Effector CD8-positive, alpha-beta T cell (primary cell): Measurements from ENCODE around the gene GUCY1A2.

Experiments used
- DNase-seq: peaks from one replicate; lab custom pipeline; 2025; lab: John Stamatoyannopoulos, UW

Gene GUCY1A2

DNA sequence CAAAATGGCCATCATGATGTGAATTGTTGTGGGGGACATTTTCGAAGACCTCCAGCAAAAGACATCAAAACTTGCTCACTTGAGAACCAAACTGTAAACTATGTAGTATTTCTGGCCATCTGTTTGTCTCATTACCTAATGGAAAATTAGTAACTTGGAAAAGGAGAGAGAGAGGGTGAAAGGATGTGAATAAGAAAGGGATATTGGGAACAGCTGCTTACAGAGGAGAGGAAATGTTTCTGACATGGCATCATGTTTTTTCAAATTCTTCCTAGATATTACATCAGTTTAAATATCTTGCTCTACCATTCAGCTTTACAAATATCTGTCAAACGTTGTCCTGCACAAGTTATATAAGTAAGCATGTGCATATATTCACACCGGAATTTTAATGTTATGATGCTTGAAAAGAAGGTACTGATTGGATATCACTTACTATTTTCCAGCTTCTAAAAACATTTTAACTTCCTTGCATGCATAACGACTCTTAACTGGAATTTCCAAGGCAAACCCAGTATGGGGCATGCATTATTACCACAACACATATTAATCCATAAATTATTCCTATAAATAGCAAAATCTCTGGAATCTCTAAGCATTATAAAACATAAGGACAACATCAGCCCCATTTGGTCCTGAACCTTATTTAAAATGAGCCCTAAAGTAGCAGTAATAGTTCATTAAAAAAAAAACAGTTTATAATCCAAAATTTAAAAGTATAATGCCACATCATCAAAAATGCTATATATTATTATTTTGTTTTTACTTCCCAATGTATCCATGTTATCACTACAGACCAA is 20.0 kb downstream of the GUCY1A2 start:
- no peak for DNase-seq

DNA sequence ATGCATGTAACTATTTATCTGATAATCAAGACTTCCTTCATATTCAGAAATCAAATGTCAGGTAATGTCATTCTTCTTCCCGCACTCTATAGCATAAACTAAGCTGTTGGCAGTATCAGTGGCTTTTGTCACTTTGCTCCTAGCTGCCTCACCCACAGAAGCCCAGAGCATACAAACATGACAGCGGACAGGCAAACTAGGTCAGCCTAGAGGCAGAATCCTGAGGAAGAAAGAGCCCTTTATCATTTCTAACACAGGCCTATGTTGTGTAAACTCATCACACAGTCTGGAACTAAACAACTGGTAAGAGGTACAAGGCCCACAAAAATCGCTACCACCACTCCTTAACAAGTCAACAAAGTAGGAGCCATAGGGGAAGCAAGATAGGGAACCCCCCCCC is 21.0 kb downstream of the GUCY1A2 start:
- no peak for DNase-seq

DNA sequence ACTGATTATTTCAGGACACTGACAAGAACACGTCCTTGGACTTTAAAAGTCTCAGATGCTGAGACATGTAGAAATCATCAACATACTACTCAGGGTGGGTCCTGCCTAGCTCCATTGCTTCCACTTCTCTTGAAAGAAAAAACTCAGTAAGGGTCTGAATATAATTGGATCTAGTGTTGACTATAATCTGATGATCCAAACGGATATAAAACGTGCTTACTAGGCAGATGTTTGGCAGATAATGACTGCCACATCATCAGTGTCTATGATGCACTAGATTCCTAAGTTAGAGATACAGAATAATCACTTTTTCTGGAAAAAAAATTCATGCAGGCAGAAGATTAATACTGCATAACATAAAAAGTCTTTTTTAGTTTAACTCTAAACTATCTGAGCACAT is 21.6 kb downstream of the GUCY1A2 start:
- no peak for DNase-seq

DNA sequence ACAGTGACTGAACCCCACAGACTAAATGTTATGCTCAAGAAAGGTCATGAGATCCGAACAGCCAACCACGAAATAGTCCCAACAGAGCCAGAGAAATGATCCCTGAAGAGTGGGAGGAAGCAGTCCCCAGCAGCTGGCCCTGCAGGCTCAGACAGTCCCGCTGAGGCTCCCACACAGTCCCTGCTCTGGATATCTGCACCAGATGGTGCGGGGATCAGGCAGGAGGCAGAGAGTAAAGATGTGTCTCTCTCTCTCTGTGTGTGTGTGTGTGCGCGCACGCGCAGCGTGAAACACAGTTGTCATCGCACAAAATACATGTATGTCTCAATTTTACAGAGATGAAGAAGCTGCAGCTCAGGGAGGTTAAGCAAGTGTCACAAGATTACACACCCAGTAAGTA is 27.9 kb downstream of the GUCY1A2 start:
- DNase-seq = no peak

DNA sequence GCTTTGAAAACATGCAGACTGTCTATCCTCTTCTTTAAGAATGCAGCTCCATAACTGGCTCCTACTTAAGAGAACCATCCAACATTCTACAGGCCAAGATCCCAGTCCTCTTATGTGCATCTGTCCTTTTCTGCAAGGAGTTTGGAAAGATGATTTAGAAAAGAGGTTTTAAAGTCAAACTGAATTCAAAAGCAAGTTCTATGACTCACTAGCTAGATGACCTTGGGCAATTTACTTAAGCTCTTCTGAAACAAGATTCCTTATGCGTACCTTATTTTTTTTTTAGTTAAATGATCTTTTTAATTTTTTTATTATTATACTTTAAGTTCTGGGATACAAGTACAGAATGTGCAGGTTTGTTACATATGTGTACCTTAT is 29.2 kb downstream of the GUCY1A2 start:
- no peak for DNase-seq

DNA sequence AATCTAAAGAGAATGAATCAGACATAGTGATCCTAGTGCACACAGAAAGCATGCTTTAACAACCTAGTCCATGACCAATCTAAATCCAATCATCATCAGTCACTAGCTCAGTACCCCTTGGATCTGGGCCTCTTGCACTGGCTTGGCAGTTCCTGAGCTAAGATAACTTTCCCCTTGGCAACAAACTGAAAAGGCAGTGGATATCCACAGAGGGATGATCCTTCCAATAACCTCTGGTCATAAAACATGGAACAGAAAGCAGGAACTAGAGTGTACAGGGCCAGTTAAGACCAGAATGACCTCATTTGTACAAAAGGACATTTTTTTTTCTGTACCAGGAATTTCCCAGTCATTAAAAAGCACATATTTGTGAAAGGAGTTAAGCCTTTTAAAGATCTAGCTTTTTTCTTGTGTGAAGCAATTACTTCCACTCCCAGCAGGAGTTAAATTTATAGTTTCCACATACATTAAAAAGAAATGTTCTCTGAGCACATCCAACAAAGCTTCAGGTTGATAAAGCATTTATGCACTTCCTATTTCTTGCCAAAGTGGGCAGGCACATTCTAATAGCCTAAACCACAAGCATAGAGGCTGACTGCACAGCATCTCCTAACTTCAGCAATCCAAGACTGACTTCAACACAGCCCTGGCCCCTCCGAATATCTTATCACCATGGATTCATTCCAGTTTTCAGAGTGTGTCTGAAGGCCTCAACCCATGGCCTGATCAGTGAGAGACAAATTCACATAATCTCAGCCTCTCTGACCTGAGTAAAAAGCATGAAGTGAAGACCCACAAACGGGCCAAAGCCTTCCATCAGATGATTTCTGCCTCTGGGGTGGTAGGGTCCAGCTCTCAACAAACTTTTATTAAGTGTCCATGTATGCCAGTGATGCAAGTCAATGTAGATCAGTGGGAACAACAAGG is 29.9 kb downstream of the GUCY1A2 start:
- no peak for DNase-seq

DNA sequence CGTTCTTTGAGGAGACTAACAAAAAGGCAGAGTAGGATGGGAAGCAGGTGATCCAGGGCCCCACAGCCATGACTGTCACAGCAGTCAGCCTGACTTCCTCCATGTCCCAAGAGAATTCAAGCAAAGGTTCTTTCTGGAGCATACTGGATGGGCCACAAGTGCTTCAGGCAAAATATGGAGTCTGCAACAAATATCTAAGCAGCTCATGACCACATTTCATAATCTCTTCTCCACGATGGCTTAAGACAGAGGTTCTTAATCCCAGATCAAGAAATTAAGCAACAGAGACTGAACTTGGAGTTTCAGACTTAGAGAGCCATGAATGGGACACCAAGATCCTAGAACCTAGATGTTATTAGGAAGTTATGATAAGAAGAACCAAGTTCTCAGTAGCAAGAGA is 31.6 kb downstream of the GUCY1A2 start:
- DNase-seq = no peak

DNA sequence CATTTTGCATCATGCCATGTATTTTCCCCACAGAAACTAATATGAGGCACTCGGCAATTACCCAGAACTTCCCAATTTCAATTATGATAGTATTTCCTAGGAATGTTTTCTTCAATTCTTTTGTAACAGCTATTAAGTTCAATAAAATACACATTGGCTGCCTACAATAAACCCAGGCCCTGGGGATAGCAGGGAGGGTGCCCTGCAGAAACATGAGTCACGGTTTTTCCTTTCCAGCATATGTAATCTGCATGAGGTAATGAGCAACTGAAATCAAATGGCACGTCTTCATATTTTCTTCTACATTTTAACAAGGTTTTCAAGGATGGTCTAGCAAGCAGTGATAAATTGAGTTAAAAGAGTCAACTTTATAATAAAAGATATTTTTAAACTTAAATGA is 32.0 kb downstream of the GUCY1A2 start:
- DNase-seq = no peak

DNA sequence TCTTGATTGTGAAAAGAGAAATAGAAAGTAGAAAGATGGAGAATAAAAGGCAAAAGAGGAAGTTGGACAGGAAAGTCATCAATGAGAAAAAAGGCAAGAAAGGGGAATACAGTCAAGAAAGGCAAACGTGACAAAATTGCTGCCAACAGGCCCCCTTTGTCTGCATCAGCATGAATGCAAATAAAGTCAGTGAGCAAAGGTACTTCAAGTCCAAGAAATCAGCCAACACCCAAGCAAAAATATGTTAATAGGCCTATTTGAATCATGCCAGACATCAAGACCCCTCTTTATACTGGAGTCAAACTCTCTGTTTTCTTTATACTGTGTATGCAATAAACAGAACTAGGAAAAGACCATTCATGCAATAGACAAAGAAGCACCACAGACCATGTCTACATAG is 34.3 kb downstream of the GUCY1A2 start:
- DNase-seq = no peak

DNA sequence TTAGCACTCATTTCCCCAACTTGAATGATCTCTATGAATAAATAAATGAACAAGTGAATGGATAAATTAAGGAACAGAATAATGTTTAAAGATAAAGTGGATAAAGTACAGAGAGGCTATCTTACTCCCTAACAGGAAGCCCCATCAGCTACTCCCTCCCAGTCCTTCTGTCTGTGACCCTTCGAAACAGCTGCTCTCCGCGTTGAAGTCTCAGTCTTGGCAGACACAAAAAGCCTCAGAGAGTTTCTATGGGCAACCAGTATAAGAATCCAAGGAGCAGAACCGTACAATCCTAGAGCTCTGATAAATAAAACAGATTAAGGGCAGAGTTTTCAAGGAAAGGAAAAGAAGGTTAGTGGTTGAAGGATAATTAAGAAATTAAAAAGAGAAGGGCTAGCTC is 35.0 kb downstream of the GUCY1A2 start:
- no peak for DNase-seq

DNA sequence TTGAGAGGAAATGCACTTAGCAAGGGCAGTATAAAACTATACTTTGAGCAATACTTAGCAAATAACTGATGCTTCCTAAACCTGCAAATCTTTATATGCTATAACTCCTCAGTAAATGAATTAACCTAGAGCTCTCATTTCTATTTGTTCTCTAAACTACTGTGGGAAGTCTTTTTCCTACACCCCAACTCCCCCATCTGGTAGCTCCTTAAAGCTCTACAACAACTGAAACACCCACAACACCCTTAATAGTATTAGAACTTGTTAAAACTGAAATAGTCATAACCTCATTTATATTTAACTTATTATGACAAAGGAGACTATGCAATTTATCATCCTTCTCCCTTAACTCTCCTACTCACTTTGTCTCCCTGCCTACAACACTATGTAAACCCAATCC is 43.4 kb downstream of the GUCY1A2 start:
- DNase-seq = no peak

DNA sequence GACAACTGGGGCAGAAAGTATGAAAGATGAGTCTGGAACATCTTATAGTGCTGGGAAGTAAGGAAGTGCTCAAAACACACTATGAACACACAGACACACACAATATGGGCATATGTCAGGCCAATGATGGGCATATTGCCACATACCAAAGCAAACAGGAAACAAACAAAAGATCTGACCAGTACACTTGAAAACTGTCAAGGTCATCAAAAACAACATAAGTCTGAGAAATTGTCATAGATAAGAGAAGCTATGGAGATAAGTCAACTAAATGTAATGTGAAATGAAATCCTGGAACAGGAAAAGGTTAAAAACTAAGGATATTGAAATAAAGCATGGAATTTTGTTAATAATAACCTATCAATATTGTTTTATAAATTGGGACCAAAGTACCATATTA is 46.4 kb downstream of the GUCY1A2 start:
- DNase-seq = no peak

DNA sequence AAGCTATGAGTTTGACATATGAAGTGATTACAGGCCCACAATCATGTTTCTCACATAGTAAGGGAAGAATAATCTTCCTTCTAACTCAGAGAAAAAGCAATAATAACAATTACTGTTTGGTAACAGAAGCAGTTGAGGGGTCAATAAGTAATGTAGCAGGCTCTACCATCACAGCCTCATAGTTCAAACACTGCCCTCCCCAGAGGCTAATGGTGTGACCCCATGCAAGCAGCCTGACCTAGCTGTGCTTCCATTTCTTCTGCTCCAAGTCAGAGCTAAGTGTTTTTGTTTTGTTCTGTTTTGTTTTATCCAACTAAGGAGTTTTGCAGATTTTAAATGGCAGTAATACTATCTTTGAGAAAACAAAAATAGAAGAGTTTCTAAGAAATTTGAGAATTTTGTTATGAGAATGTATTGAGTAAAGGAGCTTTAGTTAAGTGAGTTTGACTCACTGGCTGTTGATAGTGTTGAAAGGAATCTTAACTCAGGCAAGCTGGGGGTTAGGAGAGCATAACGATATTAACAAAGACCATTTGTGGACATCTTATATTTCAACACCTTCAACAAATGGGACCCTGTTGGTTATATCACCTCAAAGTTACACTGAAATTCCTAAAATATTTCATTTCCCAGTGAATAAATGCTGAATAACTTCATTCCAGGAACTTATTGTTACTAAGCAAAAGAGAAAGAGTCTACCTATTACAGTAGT is 48.5 kb downstream of the GUCY1A2 start:
- no peak for DNase-seq

DNA sequence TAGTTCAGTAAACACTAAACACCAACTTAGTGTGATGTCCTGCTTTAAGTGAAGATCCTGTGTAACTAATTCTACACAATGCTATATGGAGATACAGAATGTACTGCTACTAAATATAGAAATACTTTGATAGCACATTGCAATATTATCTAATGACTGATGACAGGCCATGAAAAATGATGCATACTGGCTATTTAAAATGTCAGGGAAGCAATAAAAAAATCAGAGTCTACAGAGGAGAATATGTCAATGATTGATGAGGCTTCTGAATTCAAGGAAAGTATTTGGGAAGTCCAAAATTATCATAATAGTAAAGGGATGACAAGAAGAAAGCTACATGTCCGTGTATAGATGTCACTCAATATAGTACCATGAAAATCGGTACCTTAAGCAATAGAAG is 55.3 kb downstream of the GUCY1A2 start:
- no peak for DNase-seq

DNA sequence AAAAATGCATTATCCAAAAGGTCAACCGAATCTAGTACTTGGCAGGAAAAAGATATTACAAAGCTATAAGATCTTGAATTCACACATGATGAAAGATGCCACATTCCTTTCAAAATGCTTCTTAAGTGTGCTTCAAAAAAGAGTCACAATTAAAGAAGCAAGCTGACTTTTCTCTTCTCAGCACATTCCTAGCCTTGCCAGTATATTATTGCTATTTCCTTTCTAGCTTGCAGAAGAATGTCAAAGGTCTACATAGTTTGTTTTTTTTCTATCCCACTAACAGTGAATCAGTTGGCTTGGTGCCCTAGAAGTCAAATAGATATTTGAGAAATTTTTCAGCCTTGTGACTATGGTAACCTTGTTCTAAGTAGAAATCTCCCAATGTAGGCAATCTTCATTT is 56.8 kb downstream of the GUCY1A2 start:
- no peak for DNase-seq

DNA sequence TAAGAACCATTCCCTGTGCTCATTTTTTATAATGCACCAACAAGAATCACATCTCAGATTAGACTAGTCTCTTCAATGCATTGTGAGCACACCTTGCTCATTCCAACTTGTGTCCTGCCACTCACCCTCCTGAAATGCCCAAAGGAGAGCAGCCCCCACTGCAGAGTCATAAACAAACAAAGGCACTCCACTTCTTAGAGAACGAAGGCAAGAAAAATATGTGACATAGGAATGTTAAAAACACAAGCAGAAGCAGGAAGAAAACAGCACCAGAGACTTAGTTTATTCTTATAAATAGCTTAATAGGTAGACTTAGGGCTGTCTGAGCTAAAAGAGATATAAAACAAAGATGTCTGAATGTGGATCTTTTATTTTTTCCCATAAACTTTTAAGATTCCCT is 57.2 kb downstream of the GUCY1A2 start:
- DNase-seq = no peak

DNA sequence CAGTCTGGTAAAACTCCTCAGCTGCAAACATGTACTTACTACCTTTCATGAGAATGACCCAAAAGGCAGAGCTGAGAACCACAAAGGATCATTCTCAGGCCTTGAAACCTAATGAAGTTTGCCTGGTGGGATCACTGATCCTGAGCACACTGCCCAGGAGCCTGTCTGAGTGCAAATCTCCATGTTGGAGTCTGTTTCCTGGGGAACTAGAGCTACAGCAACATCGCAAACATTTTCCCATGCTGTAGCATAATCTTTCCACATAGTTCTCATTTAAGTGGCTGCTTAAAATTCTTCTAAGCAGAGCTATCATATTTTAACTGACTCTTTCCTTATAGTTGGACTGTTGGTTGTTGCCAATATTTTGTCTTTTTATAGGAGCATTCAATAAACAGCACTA is 58.5 kb downstream of the GUCY1A2 start:
- DNase-seq = no peak

DNA sequence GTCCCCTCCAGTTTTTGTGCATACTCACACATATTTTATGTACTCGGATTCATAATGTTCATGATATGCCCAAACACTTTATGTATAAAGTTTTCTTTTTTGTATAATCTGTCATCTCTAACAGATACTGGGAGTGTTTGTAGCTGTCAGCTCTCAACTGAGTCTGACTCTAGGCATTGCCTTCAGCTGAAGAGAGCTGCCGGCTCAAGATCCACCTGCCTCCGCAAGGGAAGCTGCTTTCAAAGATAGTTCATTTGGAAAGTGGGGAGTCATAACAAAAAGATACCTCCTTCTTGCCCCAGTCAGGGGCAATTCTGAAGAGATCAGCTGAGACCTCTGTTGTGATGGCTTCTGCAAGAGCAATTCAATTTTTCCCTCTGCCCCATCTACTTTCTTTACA is 58.9 kb downstream of the GUCY1A2 start:
- no peak for DNase-seq

DNA sequence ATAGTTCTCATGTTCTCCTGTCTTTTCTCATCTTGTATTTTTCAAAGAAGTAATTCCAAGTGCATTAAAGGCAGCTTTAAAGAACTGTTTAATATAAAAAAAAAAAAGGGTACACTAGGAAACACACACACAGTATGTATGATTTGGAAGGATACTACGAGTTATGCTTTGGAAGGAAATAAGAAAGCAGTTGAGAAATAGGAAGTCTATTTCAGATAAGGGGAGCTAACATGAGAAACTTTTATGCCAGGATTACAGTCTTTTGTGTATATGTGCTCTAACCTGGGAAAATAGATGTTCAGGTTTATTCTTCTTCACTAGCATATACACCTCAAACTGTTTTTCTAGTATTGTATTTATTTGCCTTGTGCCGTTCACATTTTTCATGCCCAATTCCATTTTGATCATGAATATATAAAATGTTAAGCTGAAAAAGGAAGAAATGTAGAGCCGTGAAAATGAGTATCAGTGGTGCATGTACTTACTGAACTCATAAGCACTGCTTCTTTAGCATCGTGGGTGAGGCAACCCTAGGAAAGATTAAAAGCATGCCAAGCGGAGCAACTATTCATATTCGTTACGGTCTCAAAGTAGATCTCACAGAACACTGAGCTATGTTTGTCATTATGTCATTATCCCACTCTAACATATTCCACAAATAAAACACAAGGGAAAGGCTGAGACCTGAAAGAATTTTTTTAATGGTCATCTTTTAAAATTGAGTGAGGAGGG is 59.6 kb downstream of the GUCY1A2 start:
- no peak for DNase-seq

DNA sequence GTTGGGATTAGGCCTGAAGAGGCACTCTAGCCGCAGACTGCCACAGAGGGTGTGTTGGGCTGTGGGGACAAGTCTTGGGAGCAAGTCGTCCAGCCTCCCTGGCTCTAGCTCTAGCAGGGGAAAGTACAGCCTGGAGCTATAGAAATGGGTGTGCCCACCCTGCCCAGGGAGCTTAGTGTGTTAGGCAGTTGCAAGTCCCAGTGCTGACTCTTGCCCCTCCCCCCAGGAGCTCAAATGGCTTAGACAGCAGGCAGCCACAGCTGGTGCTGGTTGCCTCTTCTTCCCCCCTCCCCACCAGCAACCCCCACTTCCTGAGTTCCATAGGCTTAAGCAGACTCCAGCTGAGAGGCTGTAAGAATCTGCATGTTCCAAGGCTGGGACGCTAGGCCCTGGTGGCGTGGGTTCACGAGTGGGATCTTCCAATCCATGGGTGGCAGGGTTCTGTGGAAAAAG is 61.2 kb downstream of the GUCY1A2 start:
- DNase-seq = no peak

DNA sequence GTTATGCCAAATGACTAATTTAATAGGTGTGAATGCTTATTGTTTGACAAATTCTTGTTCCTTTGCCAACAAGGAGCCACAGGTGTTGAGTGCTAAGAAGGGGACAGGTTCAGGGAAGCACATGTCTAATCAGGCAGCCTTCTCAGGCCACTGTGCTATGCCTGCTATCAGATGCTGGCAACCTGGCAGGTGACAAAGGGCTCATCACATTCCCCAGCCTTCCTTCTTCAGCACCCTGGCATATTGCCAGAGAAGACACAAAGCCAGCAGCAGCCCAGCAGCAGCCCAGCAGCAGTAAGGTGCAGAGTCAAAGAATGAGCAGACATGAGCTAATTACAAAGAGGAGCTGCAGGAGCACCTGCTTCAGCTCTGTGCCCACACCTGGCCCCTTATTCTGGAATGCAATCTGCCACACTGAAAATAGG is 68.2 kb downstream of the GUCY1A2 start:
- DNase-seq = no peak

DNA sequence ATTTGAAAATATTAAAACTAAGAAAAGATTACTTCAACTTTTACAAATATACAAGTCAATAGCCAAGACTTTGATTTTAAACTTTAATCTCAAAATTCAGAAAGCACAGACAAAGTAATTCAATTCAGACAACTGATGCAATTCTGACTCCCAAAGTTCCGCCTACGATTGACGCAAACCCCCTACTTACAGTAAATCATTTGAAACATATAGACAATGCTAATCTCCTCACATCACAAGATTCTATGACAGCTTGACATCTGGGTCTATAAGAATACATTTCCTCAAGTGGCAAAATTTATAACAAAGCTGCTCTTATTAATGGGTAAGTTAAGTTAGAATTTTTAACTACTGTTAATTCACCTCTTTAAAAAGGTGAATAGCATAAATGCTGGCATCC is 75.2 kb downstream of the GUCY1A2 start:
- DNase-seq = no peak
